Colonic mucosa (tissue), 4 donors: Measurements from ENCODE around the gene LIG3. TPM values are rescaled to one million over a fixed set of nuclear protein-coding genes. Genes with fewer than 3 reads are reported as not detected.
"Not testable (repeated sequence)": the region's sequence is repeated elsewhere in the genome, so short reads cannot be mapped to it uniquely, and the experiment has no call there.

Experiments
- DNase-seq: peaks from one replicate; pipeline ENCODE4 v3.0.0-alpha.2; 2020
- H3K27ac ChIP-seq: fragments of 200-600 bp; one replicate; pipeline ENCODE4 v1.8.0; 2021
- H3K27me3 ChIP-seq: fragments of 200-600 bp; one replicate; pipeline ENCODE4 v1.8.0; 2021
- H3K36me3 ChIP-seq: fragments of 200-600 bp; one replicate; pipeline ENCODE4 v1.8.0; 2021
- H3K4me1 ChIP-seq: fragments of 200-600 bp; one replicate; pipeline ENCODE4 v1.8.0; 2021; ENCODE audit warnings: mild to moderate bottlenecking
- H3K4me3 ChIP-seq: fragments of 200-600 bp; one replicate; pipeline ENCODE4 v1.8.0; 2021
- H3K9ac ChIP-seq, 2 donors: one replicate each; pipeline ENCODE4 v1.7.0; 2013; ENCODE audit warnings: control low read depth in 2 of 2, low read depth in 2 of 2, low read length in 2 of 2
- H3K9me3 ChIP-seq: fragments of 200-600 bp; one replicate; pipeline ENCODE4 v1.8.0; 2021
- CTCF ChIP-seq: fragments of 200-600 bp; IDR thresholded peaks from one replicate; pipeline ENCODE4 v1.8.0; 2022; ENCODE audit warnings: antibody characterized with exemption, mild to moderate bottlenecking
- intact Hi-C: fragments of 100-400 bp; cut with DNase I; formaldehyde crosslinking; loops from one replicate; pipeline ENCODE4 v1.14.1; 2022
- total RNA-seq, 2 donors: library from RNA; stranded (reverse); fragmentation: NEBNext Ultra II Directional in 1 of 2; extraction: Animal tissue kit (Norgen Biotek cat#: 25700) in 1 of 2; gene quantifications; one replicate each; pipeline ENCODE4 v1.2.1, GENCODE V29; 2021
- donor health status: healthy.
- donor health status: DM: no; HTN: no; CAD: no.
- donor health status: DM: no; HTN: no; CAD: no.

LIG3 gene
- total RNA-seq: 10 to 100 TPM; 29.1 to 42.9 TPM

GRCh38 chr17:34980353-34980680 lies at the start of gene LIG3:
Gene LIG3, plus strand, starts transcription at chr17:34980512. Its CDS starts 2,494 bp downstream, at chr17:34983006.
- intact Hi-C loops: no loop called here
- Histone ChIP-seq H3K9me3 (no peaks in the 10 kb centered on the region), H3K27me3 (no peaks in the 10 kb centered on the region), H3K36me3 (no peaks in the 10 kb centered on the region), H3K27ac (peak within 1 kb of the TSS; percentile 99), H3K4me1 (no peaks in the 10 kb centered on the region), H3K4me3 (peak within 1 kb of the TSS; percentile 92), H3K9ac (peak within 1 kb of the TSS; percentile 89 to 99)
- DNase-seq: peak; percentile 95
- TF ChIP-seq CTCF: no peak

GRCh38 chr17:34950780-34951179 lies 29.5 kb upstream of the LIG3 start:
- H3K27ac ChIP-seq, H3K27me3 ChIP-seq, H3K36me3 ChIP-seq, DNase-seq, intact Hi-C loops, H3K9me3 ChIP-seq, H3K4me1 ChIP-seq, H3K4me3 ChIP-seq, H3K9ac ChIP-seq: not testable (repeated sequence)

GRCh38 chr17:34958438-34958837 lies 21.9 kb upstream of the LIG3 start:
- H3K4me3 ChIP-seq: no peak overlapping the region
- H3K4me1 ChIP-seq: peaks cover 9% of the 10 kb centered on the region
- no peak overlapping the region for H3K9ac ChIP-seq
- DNase-seq: no peak
- intact Hi-C loops: no loop called here
- no peak overlapping the region for H3K27ac ChIP-seq
- no peaks in the 10 kb centered on the region for H3K36me3 ChIP-seq
- no peaks in the 10 kb centered on the region for H3K9me3 ChIP-seq
- no peaks in the 10 kb centered on the region for H3K27me3 ChIP-seq
- TF ChIP-seq CTCF: no peak

GRCh38 chr17:34961093-34961911 lies 19.0 kb upstream of the LIG3 start, which contains the start of the genes CCT6B and ZNF830:
Gene CCT6B, minus strand, starts transcription at chr17:34961460. Its CDS starts 67 bp downstream, at chr17:34961393.
Gene ZNF830, plus strand, starts transcription at chr17:34961540. Its CDS starts 27 bp downstream, at chr17:34961567.
- peak within 1 kb of the TSS; percentile 84 for H3K27ac ChIP-seq
- no peaks in the 10 kb centered on the region for H3K9me3 ChIP-seq
- H3K4me1 ChIP-seq: peaks cover 9% of the 10 kb centered on the region
- H3K36me3 ChIP-seq: no peaks in the 10 kb centered on the region
- intact Hi-C loops: no loop called here
- peak within 1 kb of the TSS; percentile 87 for H3K9ac ChIP-seq
- DNase-seq: peak; percentile 95
- no peak for TF ChIP-seq CTCF
- H3K27me3 ChIP-seq: no peaks in the 10 kb centered on the region
- peak within 1 kb of the TSS; percentile 95 for H3K4me3 ChIP-seq

GRCh38 chr17:34974179-34974578 lies 6.1 kb upstream of the LIG3 start:
- no peak for DNase-seq
- no peaks in the 10 kb centered on the region for H3K4me1 ChIP-seq
- no peak for TF ChIP-seq CTCF
- no peak overlapping the region for H3K27ac ChIP-seq
- no peaks in the 10 kb centered on the region for H3K36me3 ChIP-seq
- no peaks in the 10 kb centered on the region for H3K9me3 ChIP-seq
- H3K4me3 ChIP-seq: no peak overlapping the region
- intact Hi-C loops: no loop called here
- H3K9ac ChIP-seq: no peak overlapping the region
- no peaks in the 10 kb centered on the region for H3K27me3 ChIP-seq
